Thoracic aorta (tissue), 2 donors: ENCODE data around the gene GALNT10. TPM values are rescaled to one million over a fixed set of nuclear protein-coding genes. Genes with fewer than 3 reads are reported as not detected.

Experiments
- ATAC-seq: fragments of 150-250 bp; one replicate; pipeline ENCODE4 v1.8.0; 2017; ENCODE audit warnings: low read depth; ENCODE audit not compliant: insufficient number of reproducible peaks, low FRiP score
- DNase-seq: peaks from one replicate; pipeline ENCODE4 v3.0.0-alpha.2; 2020; ENCODE audit warnings: low spot score
- H3K27ac ChIP-seq, 2 donors: fragments of 200-600 bp; sonication (generic); 1 replicate in 1 of 2; 2 replicates in 1 of 2; pipeline ENCODE4 v1.5.1; 2016; ENCODE audit warnings: mild to moderate bottlenecking in 2 of 2, moderate library complexity in 2 of 2
- H3K27me3 ChIP-seq: fragments of 200-600 bp; sonication (generic); replicated peaks from 2 replicates; pipeline ENCODE4 v1.6.0; 2016; ENCODE audit warnings: mild to moderate bottlenecking; ENCODE audit not compliant: insufficient read depth
- H3K36me3 ChIP-seq: fragments of 200-600 bp; sonication (generic); one replicate; pipeline ENCODE4 v1.5.1; 2016
- H3K4me1 ChIP-seq, 2 donors: fragments of 200-600 bp; sonication (generic); 1 replicate in 1 of 2; 2 replicates in 1 of 2; pipeline versions ENCODE4 v1.5.1 to v1.6.0; 2016; ENCODE audit warnings: low read depth in 2 of 2, mild to moderate bottlenecking in 1 of 2; ENCODE audit not compliant: control insufficient read depth in 1 of 2
- H3K4me3 ChIP-seq: fragments of 200-600 bp; sonication (generic); 2 replicates; pipeline ENCODE4 v1.5.1; 2016; ENCODE audit warnings: mild to moderate bottlenecking
- H3K9me3 ChIP-seq: fragments of 200-600 bp; sonication (generic); 2 replicates; pipeline ENCODE4 v1.5.1; 2016
- total RNA-seq, 2 donors: library from RNA; depleted of rRNA; stranded (reverse); fragments of >200 nt; gene quantifications; one replicate each; pipeline versions ENCODE4 v1.1.0 to v1.2.3, GENCODE V29; 2016
- TF ChIP-seq, protein P1 (sequence below): fragments of 200-600 bp; sonication (generic); IDR thresholded peaks from one replicate; pipeline ENCODE4 v1.5.1; 2019; ENCODE audit warnings: antibody characterized with exemption

GALNT10 gene
- total RNA-seq, 2 donors from 2014 or later, result 43.0 to 52.7 TPM

DNA sequence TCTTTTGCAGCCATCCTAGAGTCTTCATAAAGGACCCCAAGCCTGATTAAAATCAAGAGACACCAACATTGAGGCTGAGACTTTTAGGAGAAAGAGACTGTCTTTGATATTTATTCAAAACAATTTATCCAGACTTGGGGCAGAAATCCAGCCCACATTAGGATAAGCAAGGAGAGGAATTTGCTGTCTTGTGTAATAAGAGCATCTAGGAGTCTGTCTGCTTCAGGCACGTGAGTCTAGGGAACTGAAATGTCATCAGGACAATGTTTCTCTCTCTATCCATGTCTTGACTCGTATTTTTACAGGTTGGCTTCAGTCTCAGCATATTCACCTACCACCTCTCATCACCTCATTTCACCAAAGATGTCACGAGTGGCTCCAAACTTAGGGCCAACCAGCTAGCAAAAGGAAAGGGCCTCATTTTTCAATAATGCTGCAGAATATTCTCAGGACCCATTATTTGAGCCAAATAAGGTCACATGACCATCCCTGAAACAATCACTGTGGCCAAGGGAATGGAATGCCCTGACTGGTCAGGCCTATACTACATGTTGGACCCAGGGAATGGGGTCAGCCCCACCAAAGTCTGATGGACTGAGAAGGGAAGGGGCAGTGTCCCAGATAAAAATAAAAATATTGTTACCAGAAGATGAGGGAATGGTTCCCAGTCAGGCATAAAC is 184.9 kb downstream of the GALNT10 start:
- H3K4me1 ChIP-seq, result peaks cover 11 to 22% of the 10 kb centered on the region in 2 donors
- H3K27me3 ChIP-seq, result no peaks in the 10 kb centered on the region
- H3K36me3 ChIP-seq, result no peaks in the 10 kb centered on the region
- no peak overlapping the region for H3K27ac ChIP-seq
- TF ChIP-seq, protein P1, sequence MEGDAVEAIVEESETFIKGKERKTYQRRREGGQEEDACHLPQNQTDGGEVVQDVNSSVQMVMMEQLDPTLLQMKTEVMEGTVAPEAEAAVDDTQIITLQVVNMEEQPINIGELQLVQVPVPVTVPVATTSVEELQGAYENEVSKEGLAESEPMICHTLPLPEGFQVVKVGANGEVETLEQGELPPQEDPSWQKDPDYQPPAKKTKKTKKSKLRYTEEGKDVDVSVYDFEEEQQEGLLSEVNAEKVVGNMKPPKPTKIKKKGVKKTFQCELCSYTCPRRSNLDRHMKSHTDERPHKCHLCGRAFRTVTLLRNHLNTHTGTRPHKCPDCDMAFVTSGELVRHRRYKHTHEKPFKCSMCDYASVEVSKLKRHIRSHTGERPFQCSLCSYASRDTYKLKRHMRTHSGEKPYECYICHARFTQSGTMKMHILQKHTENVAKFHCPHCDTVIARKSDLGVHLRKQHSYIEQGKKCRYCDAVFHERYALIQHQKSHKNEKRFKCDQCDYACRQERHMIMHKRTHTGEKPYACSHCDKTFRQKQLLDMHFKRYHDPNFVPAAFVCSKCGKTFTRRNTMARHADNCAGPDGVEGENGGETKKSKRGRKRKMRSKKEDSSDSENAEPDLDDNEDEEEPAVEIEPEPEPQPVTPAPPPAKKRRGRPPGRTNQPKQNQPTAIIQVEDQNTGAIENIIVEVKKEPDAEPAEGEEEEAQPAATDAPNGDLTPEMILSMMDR, result no peak
- H3K9me3 ChIP-seq, result no peaks in the 10 kb centered on the region
- ATAC-seq (no peak), DNase-seq (no peak)
- H3K4me3 ChIP-seq, result no peak overlapping the region

DNA sequence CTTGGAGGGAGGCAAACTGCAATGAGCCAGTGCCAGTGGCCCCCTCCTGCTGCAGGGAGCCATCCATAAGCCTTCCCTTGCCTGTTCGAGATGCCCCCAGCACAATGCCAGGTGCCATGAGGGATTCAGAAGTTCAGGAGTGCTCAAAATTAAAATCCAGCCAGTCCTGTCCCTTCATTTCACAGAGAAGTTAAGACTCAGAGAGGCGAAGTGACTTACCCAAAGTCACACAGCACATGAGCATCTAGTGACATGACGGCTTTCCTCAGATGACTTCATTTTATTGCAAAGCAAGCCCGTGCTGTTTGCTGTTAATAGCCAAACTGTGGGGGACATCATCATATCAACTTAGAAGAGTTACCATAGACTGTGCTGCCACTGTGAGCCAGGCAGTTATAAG is 185.9 kb downstream of the GALNT10 start:
- ATAC-seq (no peak), DNase-seq (no peak)
- Histone ChIP-seq H3K9me3 (no peaks in the 10 kb centered on the region), H3K36me3 (peaks cover 5% of the 10 kb centered on the region), H3K27me3 (no peaks in the 10 kb centered on the region), H3K4me1 (peaks cover 3 to 12% of the 10 kb centered on the region in 2 donors), H3K4me3 (no peak overlapping the region), H3K27ac (no peak overlapping the region)
- TF ChIP-seq, protein P1, result no peak

DNA sequence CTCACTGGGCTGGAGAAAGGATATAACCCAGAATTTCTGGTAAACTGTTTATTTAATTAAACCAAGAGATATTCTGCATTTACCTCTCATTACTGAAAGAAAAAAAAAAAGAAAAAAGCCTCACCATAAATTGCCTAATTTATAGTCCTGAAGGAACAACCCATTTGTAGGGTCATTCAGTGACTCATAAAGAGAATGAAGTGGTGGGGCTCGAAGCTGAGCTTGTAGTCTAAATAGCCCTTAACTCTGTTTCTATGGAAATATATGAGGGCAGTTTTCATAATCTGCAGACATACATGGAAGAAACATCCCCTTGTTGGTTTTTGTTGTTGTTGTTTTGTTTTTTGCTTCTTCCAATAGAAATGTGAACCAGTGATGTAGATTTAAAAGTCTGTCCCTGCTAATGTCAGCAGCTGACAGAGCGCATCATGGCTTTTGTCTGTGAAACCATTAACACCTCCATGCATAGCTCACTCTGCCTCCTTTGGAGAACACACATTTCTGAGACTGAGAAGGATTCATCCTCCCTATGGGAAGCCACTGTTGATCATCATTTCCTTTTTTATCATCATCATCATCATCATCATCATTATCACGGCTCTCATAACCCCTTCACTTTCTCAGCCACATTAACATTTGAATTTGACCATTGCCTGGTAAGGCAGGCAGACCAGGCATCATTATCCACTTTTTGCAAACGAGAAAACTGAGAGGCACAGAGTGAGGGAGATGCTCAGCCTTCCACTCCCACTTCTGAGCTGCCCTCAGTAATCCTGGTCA is 187.4 kb downstream of the GALNT10 start:
- Histone ChIP-seq H3K36me3 (peaks cover 5% of the 10 kb centered on the region), H3K9me3 (no peaks in the 10 kb centered on the region), H3K27ac (no peak overlapping the region), H3K4me1 (no peaks in the 10 kb centered on the region), H3K4me3 (no peak overlapping the region), H3K27me3 (no peaks in the 10 kb centered on the region)
- TF ChIP-seq, protein P1, result no peak
- DNase-seq, result no peak
- no peak for ATAC-seq

DNA sequence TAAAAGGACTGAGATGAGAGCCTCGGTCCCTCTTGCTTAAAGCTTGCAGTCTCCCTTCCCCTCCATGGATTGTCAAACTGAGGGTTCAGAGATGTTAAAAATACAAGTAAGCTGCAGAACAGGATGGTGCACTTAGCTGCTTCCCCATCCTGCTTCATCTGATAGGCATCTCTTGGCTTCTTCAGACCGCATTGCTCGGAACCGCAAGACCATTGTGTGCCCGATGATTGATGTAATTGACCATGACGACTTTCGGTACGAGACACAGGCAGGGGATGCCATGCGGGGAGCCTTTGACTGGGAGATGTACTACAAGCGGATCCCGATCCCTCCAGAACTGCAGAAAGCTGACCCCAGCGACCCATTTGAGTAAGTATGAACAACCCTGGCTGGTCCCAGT is 189.7 kb downstream of the GALNT10 start:
- ATAC-seq, result no peak
- Histone ChIP-seq H3K4me1 (no peaks in the 10 kb centered on the region), H3K27ac (no peak overlapping the region), H3K36me3 (peaks cover 5% of the 10 kb centered on the region), H3K27me3 (no peaks in the 10 kb centered on the region), H3K4me3 (no peak overlapping the region), H3K9me3 (no peaks in the 10 kb centered on the region)
- TF ChIP-seq, protein P1, result no peak
- no peak for DNase-seq

DNA sequence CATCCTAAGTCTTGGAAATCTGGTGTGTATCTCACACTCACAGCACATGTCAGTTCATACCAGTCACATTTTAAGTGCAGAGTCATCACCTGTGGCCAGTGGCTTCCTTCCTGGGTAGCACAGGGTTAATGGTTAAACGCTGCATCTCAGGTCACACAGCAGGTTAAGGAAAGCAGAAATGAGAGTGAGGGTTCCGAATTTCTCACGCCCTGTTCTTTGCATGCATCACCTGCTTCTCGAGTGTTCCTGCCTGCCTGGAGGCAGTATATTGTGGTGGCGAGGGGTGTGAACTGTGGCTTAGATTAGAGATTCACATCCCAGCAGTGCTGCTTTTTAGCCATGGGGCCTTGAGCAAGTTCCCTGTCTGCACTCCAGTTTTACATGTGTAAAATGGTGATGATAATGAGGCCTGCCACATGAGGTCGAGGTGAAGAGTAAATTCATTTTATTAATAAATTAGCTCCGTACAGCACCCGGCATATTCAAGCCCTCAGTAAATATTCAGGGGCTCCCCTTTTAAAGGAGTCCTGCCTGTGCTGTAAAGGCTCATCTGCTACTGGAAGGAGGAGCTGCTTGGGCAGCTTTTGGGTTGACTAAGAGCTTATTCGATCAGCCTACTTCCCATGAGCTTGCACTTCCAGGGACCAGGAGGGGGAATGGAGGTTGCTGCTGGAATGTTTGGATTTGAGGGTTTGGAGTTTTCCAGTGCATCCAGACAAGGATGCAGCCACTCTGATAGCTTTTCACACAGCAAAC is 194.1 kb downstream of the GALNT10 start:
- Histone ChIP-seq H3K9me3 (no peaks in the 10 kb centered on the region), H3K36me3 (peaks cover 5% of the 10 kb centered on the region), H3K4me3 (no peak overlapping the region), H3K4me1 (no peaks in the 10 kb centered on the region), H3K27ac (no peak overlapping the region), H3K27me3 (no peaks in the 10 kb centered on the region)
- ATAC-seq (no peak), DNase-seq (no peak)
- TF ChIP-seq, protein P1, result no peak
